SW480 (cell line): ENCODE data around the gene XBP1.
"Not testable (repeated sequence)": the region's sequence is repeated elsewhere in the genome, so short reads cannot be mapped to it uniquely, and the experiment has no call there.

Experiments used
- DNase-seq: peaks from one replicate; pipeline ENCODE4 v3.0.0-alpha.2; 2016; ENCODE audit warnings: low spot score

The XBP1 gene

GRCh38 chr22:28817919-28818859 lies 17.8 kb upstream of the XBP1 start:
- no peak for DNase-seq

- DNase-seq = no peak
Observed at GRCh38 chr22:28817064-28817463, 16.7 kb upstream of the XBP1 start.

GRCh38 chr22:28815729-28816128 lies 15.4 kb upstream of the XBP1 start:
- DNase-seq = no peak

GRCh38 chr22:28815111-28815510 lies 14.7 kb upstream of the XBP1 start:
- DNase-seq = no peak

- no peak for DNase-seq
Observed at GRCh38 chr22:28813772-28814518, 13.6 kb upstream of the XBP1 start.

- no peak for DNase-seq
Observed at GRCh38 chr22:28812516-28812915, 12.1 kb upstream of the XBP1 start.

- DNase-seq = no peak
Observed at GRCh38 chr22:28810821-28811491, 10.6 kb upstream of the XBP1 start.

- no peak for DNase-seq
Observed at GRCh38 chr22:28808716-28809355, 8.5 kb upstream of the XBP1 start.

- DNase-seq = not testable (repeated sequence)
Observed at GRCh38 chr22:28805426-28805825, 5.1 kb upstream of the XBP1 start.

GRCh38 chr22:28802595-28803123 lies 2.3 kb upstream of the XBP1 start:
- DNase-seq = no peak

- peak; percentile 34 for DNase-seq
Observed at GRCh38 chr22:28801845-28802594, 1.7 kb upstream of the XBP1 start.

- peak; percentile 41 for DNase-seq
Observed at GRCh38 chr22:28799606-28800307, 612 bp downstream of the XBP1 start.

- peak; percentile 93 for DNase-seq
Observed at GRCh38 chr22:28798810-28799605, 1.4 kb downstream of the XBP1 start.

GRCh38 chr22:28795932-28796856 lies 4.2 kb downstream of the XBP1 start:
- no peak for DNase-seq

- DNase-seq = no peak
Observed at GRCh38 chr22:28795071-28795693, 5.2 kb downstream of the XBP1 start.

GRCh38 chr22:28793976-28794584 lies 6.3 kb downstream of the XBP1 start:
- DNase-seq = no peak
